Panc1 (cell line): ENCODE results near the gene SAMHD1. TPM values are rescaled to one million over a fixed set of nuclear protein-coding genes. Genes with fewer than 3 reads are reported as not detected.

Experiments used
- ATAC-seq: fragments of 200-7000 bp; cut with Tn5 transposase; 2 replicates; pipeline ENCODE4 v1.9.1; 2020; ENCODE audit warnings: mild to moderate bottlenecking, moderate library complexity
- BruUV-seq: library from RNA; stranded (reverse); fragments of 400-500 nt; replicated peaks from 2 replicates; lab custom pipeline; 2021; lab: Mats Ljungman, UMichigan
- CTCF ChIA-PET: fragments of 300-600 bp; sonication (Branson Sonifier 250); formaldehyde crosslinking; loops from one replicate; lab custom pipeline; 2022; ENCODE audit warnings: antibody characterized with exemption; lab: Charles Lee
- POLR2A ChIA-PET: fragments of 300-600 bp; sonication (Branson Sonifier 250); formaldehyde crosslinking; loops from one replicate; lab custom pipeline; 2022; ENCODE audit warnings: antibody characterized with exemption; lab: Charles Lee
- DNase-seq: peaks from one replicate; pipeline ENCODE4 v3.0.0-alpha.2; 2010; ENCODE audit warnings: low read depth, low spot score
- H3K27ac ChIP-seq: 2 replicates; pipeline ENCODE4 v1.5.1; 2011; ENCODE audit warnings: mild to moderate bottlenecking, low read length, inconsistent platforms
- H3K27me3 ChIP-seq: fragments of 200-500 bp; sonication (Bioruptor generic); 2 replicates; pipeline ENCODE4 v1.6.0; 2014; ENCODE audit warnings: low read length, inconsistent platforms; ENCODE audit not compliant: control insufficient read depth, insufficient read depth
- H3K36me3 ChIP-seq: fragments of 200-500 bp; sonication (Bioruptor generic); 2 replicates; pipeline ENCODE4 v1.5.1; 2014; ENCODE audit warnings: inconsistent platforms, mild to moderate bottlenecking, low read length, moderate library complexity; ENCODE audit not compliant: control insufficient read depth, insufficient read depth
- H3K4me1 ChIP-seq: 2 replicates; pipeline ENCODE4 v1.5.1; 2011; ENCODE audit warnings: inconsistent platforms, mild to moderate bottlenecking, low read length, moderate library complexity; ENCODE audit not compliant: control insufficient read depth, insufficient read depth
- H3K4me3 ChIP-seq, 2 experiments: 2 replicates each; pipeline ENCODE4 v1.5.1; 2011 to 2012; ENCODE audit warnings: low read depth in 2 of 2, low read length in 2 of 2, mild to moderate bottlenecking in 2 of 2, inconsistent platforms in 1 of 2, moderate library complexity in 1 of 2
- H3K9me3 ChIP-seq: fragments of 200-500 bp; sonication (Bioruptor generic); 2 replicates; pipeline ENCODE4 v1.5.1; 2014; ENCODE audit warnings: low read depth, mild to moderate bottlenecking, inconsistent platforms, low read length, moderate library complexity; ENCODE audit not compliant: control insufficient read depth, insufficient read depth
- POLR2AphosphoS5 ChIP-seq: IDR thresholded peaks from 2 replicates; pipeline ENCODE4 v1.6.1; 2012; ENCODE audit warnings: mild to moderate bottlenecking, low read depth, low read length, moderate library complexity
- SIN3A ChIP-seq: IDR thresholded peaks from 2 replicates; pipeline ENCODE4 v1.6.1; 2012; ENCODE audit warnings: low read depth, mild to moderate bottlenecking, low read length, moderate library complexity, borderline replicate concordance; ENCODE audit not compliant: insufficient read depth
- TCF7L2 ChIP-seq: IDR thresholded peaks from 2 replicates; pipeline ENCODE4 v1.6.1; 2011; ENCODE audit warnings: mild to moderate bottlenecking, low read depth, low read length, inconsistent platforms
- in situ Hi-C: cut with HindIII; loops from 2 replicates; pipeline ENCODE4 v1.10.0; 2016; ENCODE audit warnings: low sequenced_read_pairs, low pct_unique_long_range_greater_than_20kb
- intact Hi-C: fragments of 100-400 bp; cut with micrococcal nuclease; formaldehyde crosslinking; loops from one replicate; pipeline ENCODE4 v1.10.0; 2022; ENCODE audit not compliant: unreplicated experiment
- total RNA-seq: library from RNA; stranded (reverse); gene quantifications from one replicate; pipeline ENCODE4 v1.2.1, GENCODE V29; 2021; ENCODE audit not compliant: unreplicated experiment
- TF ChIP-seq, protein P1 (sequence below): fragments of 450-650 bp; IDR thresholded peaks from 2 replicates; pipeline ENCODE4 v1.5.1; 2017; ENCODE audit warnings: mild to moderate bottlenecking
- TF ChIP-seq, protein P2 (sequence below), 2 experiments: IDR thresholded peaks; 2 replicates each; pipeline ENCODE4 v1.6.1; 2011 to 2012; ENCODE audit warnings: low read depth in 2 of 2, control low read depth in 1 of 2, low read length in 1 of 2, mild to moderate bottlenecking in 1 of 2, moderate library complexity in 1 of 2; ENCODE audit not compliant: insufficient read depth in 1 of 2

The SAMHD1 gene
- total RNA-seq, 1 experiment from 2014 or later: 16.8 TPM

DNA sequence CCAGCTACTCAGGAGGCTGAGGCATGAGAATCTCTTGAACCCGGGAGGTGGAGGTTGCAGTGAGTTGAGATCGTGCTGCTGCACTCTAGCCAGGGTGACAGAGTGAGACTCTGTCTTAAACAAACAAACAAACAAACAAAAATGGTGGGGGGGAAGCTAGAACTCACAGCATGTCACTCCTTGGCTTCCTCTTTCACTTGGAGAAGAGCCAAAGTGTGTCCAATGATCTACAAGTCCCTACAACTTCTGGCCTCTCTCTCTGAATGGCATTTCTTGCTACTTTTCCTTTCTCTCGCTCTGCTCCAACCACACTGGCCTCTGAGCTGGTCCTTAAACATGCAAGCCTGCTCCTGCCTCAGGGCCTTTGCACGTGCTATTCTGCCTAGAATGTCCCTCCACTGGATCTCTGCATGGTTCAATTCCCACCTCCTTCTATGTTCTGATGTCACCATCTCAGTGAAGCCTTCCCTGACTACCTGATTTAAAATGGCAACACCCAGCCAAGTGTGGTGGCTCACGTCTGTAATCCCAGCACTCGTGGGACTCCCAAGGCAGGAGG lies 67.5 kb downstream of the SAMHD1 start:
- Histone ChIP-seq H3K27me3 (no peaks in the 10 kb centered on the region), H3K4me1 (no peaks in the 10 kb centered on the region; the same call in 1 of the 2 replicates), H3K9me3 (no peaks in the 10 kb centered on the region), H3K27ac (no peak overlapping the region), H3K36me3 (no peaks in the 10 kb centered on the region), H3K4me3 (no peak overlapping the region)
- intact Hi-C loops: no loop called here
- POLR2A ChIA-PET: no interaction called here
- TF ChIP-seq SIN3A (no peak), TCF7L2 (no peak), POLR2AphosphoS5 (no peak)
- TF ChIP-seq, protein P1, sequence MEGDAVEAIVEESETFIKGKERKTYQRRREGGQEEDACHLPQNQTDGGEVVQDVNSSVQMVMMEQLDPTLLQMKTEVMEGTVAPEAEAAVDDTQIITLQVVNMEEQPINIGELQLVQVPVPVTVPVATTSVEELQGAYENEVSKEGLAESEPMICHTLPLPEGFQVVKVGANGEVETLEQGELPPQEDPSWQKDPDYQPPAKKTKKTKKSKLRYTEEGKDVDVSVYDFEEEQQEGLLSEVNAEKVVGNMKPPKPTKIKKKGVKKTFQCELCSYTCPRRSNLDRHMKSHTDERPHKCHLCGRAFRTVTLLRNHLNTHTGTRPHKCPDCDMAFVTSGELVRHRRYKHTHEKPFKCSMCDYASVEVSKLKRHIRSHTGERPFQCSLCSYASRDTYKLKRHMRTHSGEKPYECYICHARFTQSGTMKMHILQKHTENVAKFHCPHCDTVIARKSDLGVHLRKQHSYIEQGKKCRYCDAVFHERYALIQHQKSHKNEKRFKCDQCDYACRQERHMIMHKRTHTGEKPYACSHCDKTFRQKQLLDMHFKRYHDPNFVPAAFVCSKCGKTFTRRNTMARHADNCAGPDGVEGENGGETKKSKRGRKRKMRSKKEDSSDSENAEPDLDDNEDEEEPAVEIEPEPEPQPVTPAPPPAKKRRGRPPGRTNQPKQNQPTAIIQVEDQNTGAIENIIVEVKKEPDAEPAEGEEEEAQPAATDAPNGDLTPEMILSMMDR: no peak
- TF ChIP-seq, protein P2, sequence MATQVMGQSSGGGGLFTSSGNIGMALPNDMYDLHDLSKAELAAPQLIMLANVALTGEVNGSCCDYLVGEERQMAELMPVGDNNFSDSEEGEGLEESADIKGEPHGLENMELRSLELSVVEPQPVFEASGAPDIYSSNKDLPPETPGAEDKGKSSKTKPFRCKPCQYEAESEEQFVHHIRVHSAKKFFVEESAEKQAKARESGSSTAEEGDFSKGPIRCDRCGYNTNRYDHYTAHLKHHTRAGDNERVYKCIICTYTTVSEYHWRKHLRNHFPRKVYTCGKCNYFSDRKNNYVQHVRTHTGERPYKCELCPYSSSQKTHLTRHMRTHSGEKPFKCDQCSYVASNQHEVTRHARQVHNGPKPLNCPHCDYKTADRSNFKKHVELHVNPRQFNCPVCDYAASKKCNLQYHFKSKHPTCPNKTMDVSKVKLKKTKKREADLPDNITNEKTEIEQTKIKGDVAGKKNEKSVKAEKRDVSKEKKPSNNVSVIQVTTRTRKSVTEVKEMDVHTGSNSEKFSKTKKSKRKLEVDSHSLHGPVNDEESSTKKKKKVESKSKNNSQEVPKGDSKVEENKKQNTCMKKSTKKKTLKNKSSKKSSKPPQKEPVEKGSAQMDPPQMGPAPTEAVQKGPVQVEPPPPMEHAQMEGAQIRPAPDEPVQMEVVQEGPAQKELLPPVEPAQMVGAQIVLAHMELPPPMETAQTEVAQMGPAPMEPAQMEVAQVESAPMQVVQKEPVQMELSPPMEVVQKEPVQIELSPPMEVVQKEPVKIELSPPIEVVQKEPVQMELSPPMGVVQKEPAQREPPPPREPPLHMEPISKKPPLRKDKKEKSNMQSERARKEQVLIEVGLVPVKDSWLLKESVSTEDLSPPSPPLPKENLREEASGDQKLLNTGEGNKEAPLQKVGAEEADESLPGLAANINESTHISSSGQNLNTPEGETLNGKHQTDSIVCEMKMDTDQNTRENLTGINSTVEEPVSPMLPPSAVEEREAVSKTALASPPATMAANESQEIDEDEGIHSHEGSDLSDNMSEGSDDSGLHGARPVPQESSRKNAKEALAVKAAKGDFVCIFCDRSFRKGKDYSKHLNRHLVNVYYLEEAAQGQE (IDR thresholded peaks at IDR 0.05; ENCODE audit: insufficient read depth in 1 of 2, low read depth in 2 of 2, low read length in 1 of 2): no peak
- in situ Hi-C loops: no loop called here
- no TSS peak for BruUV-seq
- ATAC-seq: no peak
- CTCF ChIA-PET: interaction anchor here (0.6 to 0.8 kb wide), 2 partner anchors 36 to 256 kb away, joined by 8 to 9 read pairs; no protein-coding TSS in a partner anchor
- no peak for DNase-seq

DNA sequence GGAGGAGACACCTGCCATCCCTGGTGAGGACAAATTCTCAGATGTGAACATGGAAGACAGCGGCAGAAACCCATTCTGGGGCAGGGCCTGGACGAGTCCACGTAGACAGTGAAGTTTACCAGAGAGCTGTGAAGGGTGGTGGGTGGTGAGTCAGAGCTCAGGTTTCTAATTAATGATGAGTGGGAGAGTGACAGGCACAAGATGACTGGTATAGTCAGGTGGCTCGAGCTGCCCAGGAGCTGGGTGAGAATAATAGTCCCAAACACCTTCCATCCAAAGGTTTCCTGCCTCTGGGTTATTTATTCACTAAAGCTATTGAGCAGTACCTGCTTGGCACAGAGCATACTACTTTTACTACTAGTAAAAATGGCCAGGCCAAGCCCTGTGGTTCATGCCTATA lies 69.6 kb downstream of the SAMHD1 start:
- DNase-seq: no peak
- in situ Hi-C loops: no loop called here
- POLR2A ChIA-PET: interaction anchor here (0.6 kb wide), 1 partner anchor 264 kb away, joined by 14 read pairs; no protein-coding TSS in a partner anchor

More for the DNA sequence above, 69.6 kb downstream of the SAMHD1 start:
- Histone ChIP-seq H3K4me1 (no peaks in the 10 kb centered on the region), H3K9me3 (no peaks in the 10 kb centered on the region), H3K27ac (no peak overlapping the region), H3K4me3 (no peak overlapping the region), H3K36me3 (no peaks in the 10 kb centered on the region), H3K27me3 (no peaks in the 10 kb centered on the region)
- TF ChIP-seq, protein P2 (IDR thresholded peaks at IDR 0.05; ENCODE audit: insufficient read depth in 1 of 2, low read depth in 2 of 2, low read length in 1 of 2): no peak
- TF ChIP-seq POLR2AphosphoS5: no peak
- no peak for TF ChIP-seq TCF7L2
- TF ChIP-seq, protein P1: no peak
- TF ChIP-seq SIN3A: no peak
- intact Hi-C loops: no loop called here
- ATAC-seq: no peak
- BruUV-seq: no TSS peak
- CTCF ChIA-PET: no interaction called here
